GM18526 (cell line): Measurements from ENCODE around the gene PARVA.

Experiments used
- POLR2A ChIP-seq: IDR thresholded peaks from 3 replicates; pipeline ENCODE4 v1.6.1; 2011; ENCODE audit not compliant: insufficient read length; ENCODE audit errors: extremely low read depth

The PARVA gene

DNA sequence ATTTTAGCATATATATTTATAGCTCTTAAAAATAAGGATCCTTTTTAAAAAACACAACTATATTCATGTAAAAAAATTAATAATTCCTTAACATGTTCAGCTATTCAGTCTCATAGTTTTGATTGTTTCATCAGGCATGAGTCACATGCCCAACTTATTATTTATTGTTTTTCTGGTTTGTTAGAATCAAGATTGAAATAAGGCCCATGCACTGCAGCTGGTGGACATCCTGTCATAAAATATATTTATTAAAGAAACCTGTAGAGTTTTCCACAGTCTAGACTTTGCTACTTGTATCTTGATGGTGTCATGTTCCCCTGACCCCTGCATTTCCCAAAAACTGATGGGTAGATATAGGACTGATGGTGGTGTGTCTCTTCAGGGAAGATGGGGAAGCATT, 77.4 kb downstream of the PARVA start:
- TF ChIP-seq POLR2A, result no peak

DNA sequence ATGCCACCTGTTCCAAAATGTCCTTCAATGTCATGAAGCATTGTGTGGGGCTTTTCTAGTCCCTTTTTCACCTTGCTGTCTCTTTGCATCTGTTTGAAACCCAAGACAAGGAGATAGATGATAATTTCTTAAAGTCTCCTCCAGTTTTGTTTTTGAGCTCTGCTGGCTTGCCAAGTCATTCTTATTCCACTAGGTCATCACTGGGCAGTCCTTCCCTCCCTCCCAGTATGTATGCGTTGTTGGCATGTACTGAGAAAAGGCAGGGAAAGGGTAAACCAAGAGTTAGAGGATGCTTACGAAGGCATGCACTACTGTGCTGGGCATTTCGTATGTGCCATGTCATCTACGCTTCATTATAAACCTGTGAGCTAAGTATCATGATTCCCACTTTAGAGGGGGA, 78.6 kb downstream of the PARVA start:
- no peak for TF ChIP-seq POLR2A

- TF ChIP-seq POLR2A, result no peak
Observed at GRCh38 chr11:12456651-12457579, 79.5 kb downstream of the PARVA start.

DNA sequence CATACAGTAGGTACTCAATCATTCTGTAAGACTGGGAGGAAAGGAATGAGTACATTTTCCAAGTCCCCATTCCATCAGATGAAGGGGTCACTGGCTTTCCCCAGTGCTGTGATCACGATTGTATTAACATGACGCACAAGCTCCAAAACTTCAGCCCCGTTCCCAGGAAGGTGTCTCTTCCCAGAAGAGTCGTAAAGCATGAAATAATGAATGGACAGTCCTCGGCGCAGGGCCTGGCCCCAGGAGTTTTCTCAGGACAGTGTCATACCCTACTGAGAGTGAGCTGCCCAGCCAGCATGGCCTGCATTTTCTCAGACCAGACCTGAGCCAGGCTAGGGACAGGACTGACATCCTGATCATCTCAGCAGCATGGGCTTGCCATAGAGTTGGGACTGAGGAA, 80.7 kb downstream of the PARVA start:
- no peak for TF ChIP-seq POLR2A

GRCh38 chr11:12459374-12459773, 82.0 kb downstream of the PARVA start:
- no peak for TF ChIP-seq POLR2A

- no peak for TF ChIP-seq POLR2A
Observed at GRCh38 chr11:12459865-12460444, 82.6 kb downstream of the PARVA start.

GRCh38 chr11:12460466-12460865, 83.1 kb downstream of the PARVA start:
- TF ChIP-seq POLR2A, result no peak

DNA sequence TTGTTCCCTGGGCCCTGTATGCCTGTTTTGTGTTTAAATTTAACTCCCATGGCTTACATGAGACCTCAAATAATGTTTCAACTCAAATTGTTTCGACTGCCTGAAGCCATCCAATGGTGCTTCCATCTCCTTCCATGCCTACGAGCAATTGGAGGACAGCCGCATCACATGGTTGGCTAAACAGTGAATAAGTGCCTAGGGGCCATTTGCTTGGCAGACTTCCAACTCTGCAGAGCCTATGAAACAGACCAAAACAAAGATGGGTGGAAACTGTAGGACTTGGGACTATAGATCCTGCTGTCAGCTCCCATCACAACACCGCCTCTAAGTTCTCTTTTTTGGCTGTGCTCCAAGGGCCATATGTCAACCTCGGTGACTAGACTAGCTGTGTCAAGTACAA, 84.1 kb downstream of the PARVA start:
- no peak for TF ChIP-seq POLR2A

DNA sequence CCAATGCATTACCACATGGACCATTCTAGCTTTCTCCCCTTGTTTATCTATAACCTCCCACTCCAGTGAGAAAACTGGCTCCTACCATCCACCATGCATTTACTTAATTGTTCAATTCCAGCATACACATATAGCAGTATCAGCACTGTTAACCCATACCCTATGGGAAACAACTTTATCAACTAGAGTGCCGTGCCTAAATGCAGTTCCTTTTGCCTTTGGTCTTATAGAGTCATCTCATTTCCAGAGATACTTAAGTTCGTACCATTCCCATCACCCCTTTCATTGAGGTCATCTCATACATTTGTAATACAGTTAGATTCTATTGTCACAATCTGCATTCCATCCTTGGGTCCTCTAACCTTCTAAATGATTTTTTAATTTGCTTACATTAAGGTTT, 86.9 kb downstream of the PARVA start:
- no peak for TF ChIP-seq POLR2A

DNA sequence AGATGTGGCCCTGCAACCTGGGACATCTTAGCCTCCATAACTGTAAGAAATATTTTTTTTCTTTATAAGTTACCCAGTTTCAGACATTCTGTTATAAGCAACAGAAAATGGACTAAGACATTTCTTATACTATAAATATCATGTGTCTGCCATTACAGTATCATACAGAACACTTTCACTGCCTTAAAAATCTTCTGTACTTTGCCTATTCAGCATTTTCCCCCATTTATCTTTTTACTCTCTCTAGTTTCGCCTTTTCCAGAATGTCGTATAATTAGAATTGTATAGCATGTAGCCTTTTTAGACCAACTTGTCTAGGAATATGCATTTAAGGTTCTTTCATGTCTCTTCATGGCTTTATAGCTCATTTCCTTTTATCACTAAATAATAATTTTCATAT, 88.0 kb downstream of the PARVA start:
- no peak for TF ChIP-seq POLR2A

DNA sequence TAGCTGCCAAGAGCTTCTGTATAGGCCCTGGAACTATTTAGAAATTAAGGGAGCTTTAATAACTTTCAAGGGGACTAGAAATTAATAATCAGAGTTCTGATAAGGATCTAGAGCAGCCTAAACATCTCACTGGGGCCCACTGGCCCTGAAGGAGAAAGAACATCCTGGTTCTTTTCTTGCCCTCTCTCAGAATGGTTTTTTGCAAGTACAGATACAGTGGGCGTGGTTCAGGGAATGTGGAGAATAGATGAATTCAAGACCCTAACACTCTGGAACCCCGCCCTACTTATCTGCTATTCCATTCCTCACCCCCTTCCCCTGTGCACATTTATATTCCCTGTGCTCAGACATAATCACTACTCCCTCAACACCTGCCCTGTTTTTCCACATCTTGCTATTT, 90.2 kb downstream of the PARVA start:
- TF ChIP-seq POLR2A, result no peak

DNA sequence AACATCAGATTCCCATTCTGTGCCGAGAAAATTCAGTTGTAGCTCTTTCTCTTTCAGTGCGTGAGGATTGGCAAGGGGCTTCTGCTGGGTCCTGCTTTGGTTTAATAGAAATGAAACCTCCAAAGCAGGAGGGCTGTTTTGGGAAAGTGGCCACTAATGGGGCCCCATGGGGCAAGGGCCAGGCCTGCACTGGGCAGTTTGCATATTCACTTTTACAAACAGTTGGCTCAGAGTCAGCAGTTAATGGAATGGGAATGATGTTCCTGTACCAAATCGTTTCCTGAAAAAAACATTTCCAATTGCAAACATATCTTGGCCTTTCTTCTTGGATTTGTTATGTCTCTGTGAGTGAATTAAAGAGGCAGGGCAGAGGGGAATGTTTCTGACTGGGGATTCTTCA, 92.1 kb downstream of the PARVA start:
- TF ChIP-seq POLR2A, result no peak

- no peak for TF ChIP-seq POLR2A
Observed at GRCh38 chr11:12470236-12470635, 92.9 kb downstream of the PARVA start.

GRCh38 chr11:12472401-12473005, 95.1 kb downstream of the PARVA start:
- TF ChIP-seq POLR2A, result no peak

DNA sequence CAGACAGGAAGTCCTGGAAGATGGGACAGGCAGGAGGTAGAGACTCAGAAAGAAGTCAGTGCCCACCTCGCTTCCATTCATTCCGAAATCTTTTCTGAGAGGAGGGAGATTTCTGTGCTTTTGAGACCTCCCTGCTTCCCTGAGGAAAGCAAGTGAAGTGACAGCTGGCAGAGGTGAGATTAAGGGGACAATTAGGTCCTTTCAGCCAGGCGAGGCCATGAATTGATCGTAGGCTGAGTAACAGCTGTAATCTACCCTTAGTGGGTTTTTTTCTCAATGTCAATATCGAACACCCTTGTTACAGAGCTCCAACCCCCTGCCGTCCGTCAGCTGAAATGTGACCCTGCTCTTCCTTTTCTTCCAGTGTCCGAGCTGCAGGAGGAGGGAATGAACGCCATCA, 96.0 kb downstream of the PARVA start:
- TF ChIP-seq POLR2A, result no peak

DNA sequence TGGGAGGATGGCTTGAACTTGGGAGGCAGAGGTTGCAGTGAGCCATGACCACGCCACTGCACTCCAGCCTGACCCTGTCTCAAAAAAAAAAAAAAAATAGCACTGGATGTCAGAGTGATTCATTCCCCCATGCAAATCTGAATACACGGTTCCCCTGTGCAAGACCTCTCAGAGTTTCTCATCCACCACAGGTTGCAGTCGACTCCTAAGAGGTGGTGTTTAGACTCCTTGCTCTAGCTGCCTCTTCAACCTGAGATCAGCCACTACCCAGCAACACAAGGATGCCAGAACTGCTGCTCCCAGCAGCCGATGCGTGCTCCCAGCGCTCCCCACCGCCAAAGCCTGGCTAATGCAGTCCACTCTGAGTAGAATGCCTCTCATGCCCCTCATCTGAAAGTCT, 97.5 kb downstream of the PARVA start:
- no peak for TF ChIP-seq POLR2A

DNA sequence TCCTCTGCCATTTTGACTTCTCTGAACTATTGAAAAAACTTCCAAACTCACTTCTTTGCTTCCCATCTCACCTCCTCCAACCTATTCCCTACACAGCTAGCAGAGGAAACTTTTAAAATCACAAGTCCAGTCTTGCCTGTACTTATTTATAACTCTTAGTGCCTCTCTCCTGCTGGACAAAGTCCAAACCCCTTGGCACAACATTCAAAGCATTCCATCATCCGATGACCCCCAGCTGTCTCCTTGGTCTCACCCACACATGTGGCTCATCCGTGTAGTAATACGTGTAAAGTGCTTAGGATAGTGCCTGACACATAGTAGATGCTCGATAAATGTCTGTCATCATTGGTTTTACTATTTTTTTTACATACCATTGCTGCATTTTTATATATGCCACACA, 101.4 kb downstream of the PARVA start:
- no peak for TF ChIP-seq POLR2A

GRCh38 chr11:12480401-12480800, 103.0 kb downstream of the PARVA start:
- TF ChIP-seq POLR2A, result no peak
